ENCODE data around the gene CEP162. TPM values are rescaled to one million over a fixed set of nuclear protein-coding genes. Genes with fewer than 3 reads are reported as not detected.
"Not testable (repeated sequence)": the region's sequence is repeated elsewhere in the genome, so short reads cannot be mapped to it uniquely, and the experiment has no call there.

Gene CEP162
- total RNA-seq, 2 donors from 2014 or later, result 6.8 to 7.1 TPM

DNA sequence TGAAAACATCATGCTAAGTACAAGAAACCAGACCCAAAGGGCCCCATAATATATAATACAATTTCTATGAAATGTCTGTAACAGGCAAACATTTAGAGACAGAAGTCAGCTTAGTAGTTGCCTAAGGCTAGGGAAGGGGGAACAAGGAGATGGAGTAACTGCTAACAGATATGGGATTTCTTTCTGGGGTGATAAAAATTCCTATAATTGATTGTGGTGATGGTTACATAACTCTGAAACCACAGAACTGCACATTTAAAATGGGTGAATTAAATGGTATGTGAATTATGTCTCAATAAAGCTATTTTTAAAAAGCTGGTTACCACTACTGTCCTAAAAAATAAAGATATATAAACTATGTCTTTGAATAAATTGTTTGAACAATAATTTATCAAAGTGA is 3.2 kb downstream of the CEP162 start:
- no peaks in the 10 kb centered on the region for H3K36me3 ChIP-seq
- no peak overlapping the region for H3K9ac ChIP-seq (ENCODE audit: low read depth in 2 of 2, low read length in 2 of 2)
- H3K4me1 ChIP-seq, result no peaks in the 10 kb centered on the region
- no peaks in the 10 kb centered on the region for H3K27me3 ChIP-seq
- H3K4me3 ChIP-seq, result no peak overlapping the region
- no peaks in the 10 kb centered on the region for H3K9me3 ChIP-seq
- intact Hi-C loops (cut with DNase I), result loop anchor here (10.0 kb wide), 1 partner anchor 609 kb away; no protein-coding TSS in a partner anchor
- TF ChIP-seq, protein P1, sequence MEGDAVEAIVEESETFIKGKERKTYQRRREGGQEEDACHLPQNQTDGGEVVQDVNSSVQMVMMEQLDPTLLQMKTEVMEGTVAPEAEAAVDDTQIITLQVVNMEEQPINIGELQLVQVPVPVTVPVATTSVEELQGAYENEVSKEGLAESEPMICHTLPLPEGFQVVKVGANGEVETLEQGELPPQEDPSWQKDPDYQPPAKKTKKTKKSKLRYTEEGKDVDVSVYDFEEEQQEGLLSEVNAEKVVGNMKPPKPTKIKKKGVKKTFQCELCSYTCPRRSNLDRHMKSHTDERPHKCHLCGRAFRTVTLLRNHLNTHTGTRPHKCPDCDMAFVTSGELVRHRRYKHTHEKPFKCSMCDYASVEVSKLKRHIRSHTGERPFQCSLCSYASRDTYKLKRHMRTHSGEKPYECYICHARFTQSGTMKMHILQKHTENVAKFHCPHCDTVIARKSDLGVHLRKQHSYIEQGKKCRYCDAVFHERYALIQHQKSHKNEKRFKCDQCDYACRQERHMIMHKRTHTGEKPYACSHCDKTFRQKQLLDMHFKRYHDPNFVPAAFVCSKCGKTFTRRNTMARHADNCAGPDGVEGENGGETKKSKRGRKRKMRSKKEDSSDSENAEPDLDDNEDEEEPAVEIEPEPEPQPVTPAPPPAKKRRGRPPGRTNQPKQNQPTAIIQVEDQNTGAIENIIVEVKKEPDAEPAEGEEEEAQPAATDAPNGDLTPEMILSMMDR (IDR thresholded peaks at IDR 0.05), result no peak
- H3K27ac ChIP-seq, result no peak overlapping the region
- DNase-seq, result no peak

DNA sequence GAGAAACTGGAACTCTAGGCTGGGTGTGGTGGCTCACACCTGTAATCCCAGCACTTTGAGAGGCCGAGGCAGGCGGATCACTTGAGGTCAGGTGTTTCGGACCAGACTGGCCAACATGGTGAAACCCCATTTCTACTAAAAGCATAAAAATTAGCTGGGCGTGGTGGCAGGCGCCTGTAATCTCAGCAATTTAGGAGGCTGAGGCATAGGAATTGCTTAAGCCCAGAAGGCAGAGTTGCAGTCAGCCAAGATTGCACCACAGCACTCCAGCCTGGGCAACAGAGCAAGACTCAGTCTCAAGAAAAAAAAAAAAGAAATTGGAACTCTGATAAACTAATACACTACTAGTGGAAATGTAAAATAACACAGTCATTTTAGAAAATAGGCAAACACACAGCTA is 3.8 kb downstream of the CEP162 start:
- H3K9ac ChIP-seq (ENCODE audit: low read depth in 2 of 2, low read length in 2 of 2); H3K9me3 ChIP-seq; H3K4me1 ChIP-seq; H3K4me3 ChIP-seq; H3K36me3 ChIP-seq; DNase-seq; H3K27me3 ChIP-seq; H3K27ac ChIP-seq: not testable (repeated sequence)
- intact Hi-C loops (cut with DNase I), result loop anchor here (10.0 kb wide), 1 partner anchor 609 kb away; no protein-coding TSS in a partner anchor

DNA sequence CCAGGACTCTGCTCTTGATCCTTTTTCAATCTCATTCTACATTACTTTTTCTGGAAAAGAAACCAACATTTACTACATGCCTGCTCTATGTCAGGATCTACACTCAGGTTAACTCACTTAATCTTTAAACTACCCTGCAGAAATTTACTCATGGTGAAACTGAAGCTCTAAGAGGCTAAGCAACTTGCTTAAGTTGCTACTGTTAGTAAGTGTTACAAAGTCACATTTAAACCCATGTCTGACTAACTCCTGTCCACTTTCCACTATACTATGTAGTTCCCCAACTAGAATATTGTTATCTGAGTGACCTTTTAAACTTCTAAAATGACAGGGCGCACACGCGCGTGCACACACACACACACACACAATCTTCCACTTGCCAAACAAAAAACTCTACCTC is 5.0 kb downstream of the CEP162 start:
- TF ChIP-seq, protein P1 (IDR thresholded peaks at IDR 0.05), result no peak
- no peak overlapping the region for H3K27ac ChIP-seq
- no peaks in the 10 kb centered on the region for H3K9me3 ChIP-seq
- no peak overlapping the region for H3K4me3 ChIP-seq
- no peaks in the 10 kb centered on the region for H3K36me3 ChIP-seq
- DNase-seq, result no peak
- intact Hi-C loops (cut with DNase I), result loop anchor here (10.0 kb wide), 1 partner anchor 608 kb away; no protein-coding TSS in a partner anchor
- H3K27me3 ChIP-seq, result no peaks in the 10 kb centered on the region
- H3K9ac ChIP-seq (ENCODE audit: low read depth in 2 of 2, low read length in 2 of 2), result no peak overlapping the region
- H3K4me1 ChIP-seq, result no peaks in the 10 kb centered on the region

DNA sequence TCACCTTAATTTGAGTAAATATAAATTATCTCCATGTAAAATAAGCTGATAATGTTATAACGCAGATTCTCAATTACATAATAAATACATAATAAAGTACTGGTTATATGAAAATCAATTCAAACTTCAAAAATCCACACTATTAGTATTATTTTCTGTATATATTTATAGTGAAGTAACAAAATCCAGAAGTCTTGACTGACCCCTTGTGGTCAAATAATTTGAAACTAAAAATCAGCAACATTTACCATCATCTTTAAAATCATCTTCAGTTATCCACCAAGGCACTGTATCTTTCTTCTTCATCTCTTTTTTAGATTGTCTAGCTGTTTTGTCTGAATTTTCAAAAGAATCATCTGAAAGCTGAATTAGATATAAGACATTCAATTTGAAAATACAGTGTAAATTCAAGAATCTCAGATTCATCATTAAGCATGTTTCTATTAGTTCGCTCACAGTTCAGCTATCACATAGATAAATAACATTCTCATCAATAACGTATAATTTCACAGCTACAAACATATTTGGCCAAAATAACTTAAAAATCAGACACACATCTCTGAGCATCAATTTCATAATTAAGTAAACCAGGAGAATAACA is 6.5 kb downstream of the CEP162 start:
- no peak overlapping the region for H3K9ac ChIP-seq (ENCODE audit: low read depth in 2 of 2, low read length in 2 of 2)
- no peaks in the 10 kb centered on the region for H3K27me3 ChIP-seq
- no peak for DNase-seq
- H3K36me3 ChIP-seq, result no peaks in the 10 kb centered on the region
- TF ChIP-seq, protein P1 (IDR thresholded peaks at IDR 0.05), result peak; percentile 37
- H3K9me3 ChIP-seq, result no peaks in the 10 kb centered on the region
- intact Hi-C loops (cut with DNase I), result loop anchor here (10.0 kb wide), 1 partner anchor 606 kb away; no protein-coding TSS in a partner anchor
- no peak overlapping the region for H3K4me3 ChIP-seq
- H3K27ac ChIP-seq, result no peak overlapping the region
- H3K4me1 ChIP-seq, result no peaks in the 10 kb centered on the region

DNA sequence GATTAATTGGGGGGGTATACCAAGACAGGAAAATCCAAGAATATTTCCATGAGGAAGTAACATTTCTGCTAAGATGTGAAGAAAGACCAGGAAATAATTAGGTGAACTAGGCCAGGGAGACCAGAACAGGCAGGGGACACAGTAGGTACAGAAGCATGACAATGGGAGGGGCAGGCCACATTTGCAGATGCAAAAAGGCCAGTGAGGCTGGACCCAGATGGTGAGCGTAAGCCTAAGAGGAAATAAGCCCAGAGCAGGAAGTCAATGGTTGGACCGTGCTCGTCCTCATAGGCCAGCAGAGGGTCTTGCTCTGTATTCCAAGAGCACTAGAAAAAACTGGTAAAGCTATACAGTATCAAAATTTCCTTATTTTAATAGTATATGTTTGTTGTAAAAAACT is 9.4 kb downstream of the CEP162 start:
- H3K4me3 ChIP-seq, result no peak overlapping the region
- no peaks in the 10 kb centered on the region for H3K9me3 ChIP-seq
- H3K4me1 ChIP-seq, result no peaks in the 10 kb centered on the region
- no peak for DNase-seq
- no peaks in the 10 kb centered on the region for H3K27me3 ChIP-seq
- TF ChIP-seq, protein P1 (IDR thresholded peaks at IDR 0.05), result no peak
- intact Hi-C loops (cut with DNase I), result loop anchor here (5.0 kb wide), 1 partner anchor 331 kb away; no protein-coding TSS in a partner anchor
- H3K36me3 ChIP-seq, result no peaks in the 10 kb centered on the region
- no peak overlapping the region for H3K27ac ChIP-seq
- H3K9ac ChIP-seq (ENCODE audit: low read depth in 2 of 2, low read length in 2 of 2), result no peak overlapping the region

DNA sequence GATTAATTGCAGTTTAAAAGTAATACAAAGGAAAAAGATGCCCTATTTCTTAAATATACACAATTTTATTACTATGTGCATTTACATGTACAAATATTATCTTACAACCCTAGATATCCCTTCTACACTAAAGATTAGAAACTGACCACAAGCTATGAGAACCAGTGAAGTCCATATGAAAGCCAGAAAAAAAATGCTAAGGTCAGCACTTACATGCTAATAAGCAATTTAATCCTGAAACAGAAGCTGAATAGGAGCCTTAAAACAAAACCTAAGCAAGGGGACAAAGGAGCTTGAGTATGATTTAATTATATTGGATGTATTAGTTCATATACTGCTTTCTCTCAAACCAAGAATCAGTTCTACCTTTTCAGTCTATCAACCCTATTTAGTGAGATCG is 14.2 kb downstream of the CEP162 start:
- H3K27ac ChIP-seq, result no peak overlapping the region
- H3K9ac ChIP-seq (ENCODE audit: low read depth in 2 of 2, low read length in 2 of 2), result no peak overlapping the region
- intact Hi-C loops (cut with DNase I), result no loop called here
- no peaks in the 10 kb centered on the region for H3K9me3 ChIP-seq
- no peaks in the 10 kb centered on the region for H3K4me1 ChIP-seq
- no peak overlapping the region for H3K4me3 ChIP-seq
- TF ChIP-seq, protein P1 (IDR thresholded peaks at IDR 0.05), result no peak
- H3K36me3 ChIP-seq, result no peaks in the 10 kb centered on the region
- no peaks in the 10 kb centered on the region for H3K27me3 ChIP-seq
- DNase-seq, result no peak
